A673 (cell line): ENCODE results near the gene SLC25A21.

ENCODE experiments used
- EZH2 ChIP-seq: fragments of 200-600 bp; sonication (generic); IDR thresholded peaks from 2 replicates; pipeline ENCODE4 v1.6.1; 2017; ENCODE audit warnings: borderline replicate concordance, low read depth, mild to moderate bottlenecking, mixed read lengths, antibody characterized with exemption, low read length; ENCODE audit not compliant: poor library complexity, severe bottlenecking
- TF ChIP-seq, protein P1 (sequence below): fragments of 300-800, 200-600 bp; sonication (generic); conservative IDR thresholded peaks from 2 replicates; pipeline ENCODE4 v1.5.1; 2017; ENCODE audit warnings: low read depth, mild to moderate bottlenecking, antibody characterized with exemption, low read length, moderate library complexity, mixed read lengths

DNA sequence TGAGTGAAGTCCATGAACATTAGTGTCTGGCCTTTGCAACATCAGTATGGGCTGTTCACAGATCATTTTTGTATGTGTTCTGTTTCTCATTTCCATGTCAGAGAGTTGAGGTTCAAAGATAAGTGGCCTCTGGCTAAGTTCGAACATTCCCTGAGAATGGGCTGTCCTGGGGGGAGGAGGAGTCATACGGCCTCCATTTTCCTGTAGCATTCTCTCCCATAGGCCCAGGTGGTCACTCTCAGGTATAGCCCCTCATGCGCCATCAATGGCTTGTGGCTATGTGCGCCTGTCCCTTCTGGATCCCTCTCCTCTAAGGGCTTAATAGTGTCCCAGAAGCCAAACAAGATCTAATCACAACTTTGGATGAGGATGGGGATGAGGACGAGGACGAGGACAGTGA lies 345.8 kb downstream of the SLC25A21 start:
- TF ChIP-seq, protein P1, sequence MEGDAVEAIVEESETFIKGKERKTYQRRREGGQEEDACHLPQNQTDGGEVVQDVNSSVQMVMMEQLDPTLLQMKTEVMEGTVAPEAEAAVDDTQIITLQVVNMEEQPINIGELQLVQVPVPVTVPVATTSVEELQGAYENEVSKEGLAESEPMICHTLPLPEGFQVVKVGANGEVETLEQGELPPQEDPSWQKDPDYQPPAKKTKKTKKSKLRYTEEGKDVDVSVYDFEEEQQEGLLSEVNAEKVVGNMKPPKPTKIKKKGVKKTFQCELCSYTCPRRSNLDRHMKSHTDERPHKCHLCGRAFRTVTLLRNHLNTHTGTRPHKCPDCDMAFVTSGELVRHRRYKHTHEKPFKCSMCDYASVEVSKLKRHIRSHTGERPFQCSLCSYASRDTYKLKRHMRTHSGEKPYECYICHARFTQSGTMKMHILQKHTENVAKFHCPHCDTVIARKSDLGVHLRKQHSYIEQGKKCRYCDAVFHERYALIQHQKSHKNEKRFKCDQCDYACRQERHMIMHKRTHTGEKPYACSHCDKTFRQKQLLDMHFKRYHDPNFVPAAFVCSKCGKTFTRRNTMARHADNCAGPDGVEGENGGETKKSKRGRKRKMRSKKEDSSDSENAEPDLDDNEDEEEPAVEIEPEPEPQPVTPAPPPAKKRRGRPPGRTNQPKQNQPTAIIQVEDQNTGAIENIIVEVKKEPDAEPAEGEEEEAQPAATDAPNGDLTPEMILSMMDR, result no peak
- TF ChIP-seq EZH2, result no peak
